Nephron progenitor cell (in vitro differentiated cells): ENCODE measurements around the gene EEA1.

Experiments used
- DNase-seq: peaks from one replicate; pipeline ENCODE4 v3.0.0; 2021
- H3K27ac Mint-ChIP-seq: 2 replicates; pipeline ENCODE4 v1.8.0; 2021; ENCODE audit warnings: mild to moderate bottlenecking, moderate library complexity, mixed read lengths
- H3K27me3 Mint-ChIP-seq: 2 replicates; pipeline ENCODE4 v1.8.0; 2021; ENCODE audit warnings: mild to moderate bottlenecking, low read depth, mixed read lengths; ENCODE audit not compliant: poor library complexity
- H3K36me3 Mint-ChIP-seq: 2 replicates; pipeline ENCODE4 v1.8.0; 2021; ENCODE audit warnings: low read depth, mixed read lengths
- H3K4me1 Mint-ChIP-seq: 2 replicates; pipeline ENCODE4 v1.8.0; 2021; ENCODE audit warnings: mixed read lengths
- H3K4me3 Mint-ChIP-seq: 2 replicates; pipeline ENCODE4 v1.8.0; 2021; ENCODE audit warnings: mild to moderate bottlenecking, moderate library complexity, mixed read lengths
- H3K9me3 Mint-ChIP-seq: 2 replicates; pipeline ENCODE4 v1.8.0; 2021; ENCODE audit warnings: mild to moderate bottlenecking, moderate library complexity, mixed read lengths
- CTCF ChIP-seq: fragments of 200-600 bp; sonication (generic); IDR thresholded peaks from 2 replicates; pipeline ENCODE4 v1.5.0; 2021; ENCODE audit warnings: antibody characterized with exemption

EEA1 gene

GRCh38 chr12:92730758-92731157, 198.3 kb downstream of the EEA1 start:
- no peak overlapping the region for H3K27ac Mint-ChIP-seq
- TF ChIP-seq CTCF: no peak
- no peak for DNase-seq
- no peaks in the 10 kb centered on the region for H3K9me3 Mint-ChIP-seq
- H3K4me1 Mint-ChIP-seq: peaks cover 10% of the 10 kb centered on the region
- H3K4me3 Mint-ChIP-seq: no peak overlapping the region
- no peaks in the 10 kb centered on the region for H3K36me3 Mint-ChIP-seq
- H3K27me3 Mint-ChIP-seq: peaks cover 4% of the 10 kb centered on the region

DNA sequence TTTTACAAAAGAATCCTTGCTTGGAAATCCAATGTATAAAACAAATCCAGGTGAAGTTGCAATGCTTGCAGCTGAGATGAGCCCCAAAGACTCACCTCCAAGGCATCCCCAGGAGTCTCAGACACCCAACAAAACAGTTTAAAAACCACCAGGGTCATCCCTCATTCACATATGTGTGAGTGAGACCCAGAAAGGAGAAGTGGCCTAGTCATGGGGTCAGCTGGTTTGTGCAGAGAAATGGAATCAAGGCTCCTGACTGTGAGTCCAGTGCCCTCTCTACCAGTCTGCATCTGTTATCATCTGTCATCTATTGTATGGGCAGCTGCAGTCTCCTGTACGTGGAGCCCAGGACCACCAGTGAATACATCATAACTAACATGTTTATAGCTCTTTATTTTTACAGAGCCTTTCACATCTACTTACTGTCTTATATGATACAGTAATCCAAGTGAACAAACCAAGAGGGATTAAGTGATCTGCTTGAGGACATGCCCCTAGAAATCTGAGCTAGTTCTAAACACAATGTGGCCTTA, 199.3 kb downstream of the EEA1 start:
- no peak for DNase-seq
- Mint-ChIP-seq H3K9me3 (peaks cover 5% of the 10 kb centered on the region), H3K27ac (no peak overlapping the region), H3K27me3 (peaks cover 4% of the 10 kb centered on the region), H3K4me3 (no peak overlapping the region), H3K36me3 (no peaks in the 10 kb centered on the region), H3K4me1 (peaks cover 10% of the 10 kb centered on the region)
- TF ChIP-seq CTCF: no peak

- TF ChIP-seq CTCF: no peak
- Mint-ChIP-seq H3K4me3 (no peak overlapping the region), H3K27ac (no peak overlapping the region), H3K36me3 (no peaks in the 10 kb centered on the region), H3K4me1 (no peaks in the 10 kb centered on the region), H3K9me3 (peaks cover 14% of the 10 kb centered on the region), H3K27me3 (no peaks in the 10 kb centered on the region)
- no peak for DNase-seq
These were observed 202.2 kb downstream of the EEA1 start for GRCh38 chr12:92726850-92727249.

DNA sequence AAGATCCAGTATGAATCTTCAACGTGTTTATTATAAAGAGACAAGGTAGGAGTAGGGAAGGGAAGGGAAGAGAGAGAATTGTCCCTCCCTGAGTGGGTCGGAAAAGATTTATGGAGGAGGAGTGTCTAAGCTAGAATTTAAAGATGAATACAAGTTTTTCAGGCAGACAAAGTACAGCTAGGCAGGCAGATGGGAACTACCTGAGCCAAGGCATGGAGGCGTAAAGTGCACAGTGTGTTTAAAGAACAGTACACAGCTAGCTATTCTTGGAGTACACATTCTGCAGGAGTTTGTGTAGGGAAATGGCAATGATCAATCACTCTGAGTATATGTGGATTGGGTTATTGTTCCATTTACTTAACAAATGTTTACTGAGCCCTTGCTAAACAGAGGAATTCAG, 206.2 kb downstream of the EEA1 start:
- Mint-ChIP-seq H3K9me3 (peaks cover 14% of the 10 kb centered on the region), H3K27ac (no peak overlapping the region), H3K36me3 (no peaks in the 10 kb centered on the region), H3K4me1 (no peaks in the 10 kb centered on the region), H3K4me3 (no peak overlapping the region), H3K27me3 (no peaks in the 10 kb centered on the region)
- no peak for TF ChIP-seq CTCF
- no peak for DNase-seq

GRCh38 chr12:92721656-92722055, 207.4 kb downstream of the EEA1 start:
- Mint-ChIP-seq H3K4me1 (no peaks in the 10 kb centered on the region), H3K27ac (no peak overlapping the region), H3K27me3 (no peaks in the 10 kb centered on the region), H3K4me3 (no peak overlapping the region), H3K9me3 (peaks cover 14% of the 10 kb centered on the region), H3K36me3 (no peaks in the 10 kb centered on the region)
- no peak for DNase-seq
- TF ChIP-seq CTCF: no peak

GRCh38 chr12:92721130-92721529, 208.0 kb downstream of the EEA1 start:
- Mint-ChIP-seq H3K27me3 (no peaks in the 10 kb centered on the region), H3K4me3 (no peak overlapping the region), H3K4me1 (no peaks in the 10 kb centered on the region), H3K27ac (no peak overlapping the region), H3K9me3 (peaks cover 14% of the 10 kb centered on the region), H3K36me3 (no peaks in the 10 kb centered on the region)
- no peak for TF ChIP-seq CTCF
- DNase-seq: no peak
